ENCODE data around the gene NUDCD3.

GRCh38 chr7:44379366-44380188 is 110.9 kb downstream of the NUDCD3 start:
- TF ChIP-seq CTCF (conservative IDR thresholded peaks at IDR 0.05 in 1 of 2, IDR thresholded peaks at IDR 0.05 in 1 of 2; ENCODE audit: extremely low read depth in 1 of 2, insufficient read depth in 1 of 2, low read depth in 1 of 2, low read length in 2 of 2), result no peak
- no peak for TF ChIP-seq EZH2 (IDR thresholded peaks at IDR 0.05; ENCODE audit: borderline replicate concordance, low read length)
